H9 (cell line): ENCODE results near the gene CCDC186. TPM values are rescaled to one million over a fixed set of nuclear protein-coding genes. Genes with fewer than 3 reads are reported as not detected.
"Not testable (repeated sequence)": the region's sequence is repeated elsewhere in the genome, so short reads cannot be mapped to it uniquely, and the experiment has no call there.

Experiments used
- DNase-seq: peaks from one replicate; pipeline ENCODE4 v3.0.0-alpha.2; 2017
- H2AFZ ChIP-seq: one replicate; pipeline ENCODE4 v1.6.1; 2013; ENCODE audit warnings: mild to moderate bottlenecking, low read length, control low read depth, moderate library complexity
- H2AK5ac ChIP-seq: 2 replicates; pipeline ENCODE4 v1.6.1; 2013; ENCODE audit warnings: low read length, control low read depth, mixed read lengths; ENCODE audit not compliant: insufficient read length
- H2BK120ac ChIP-seq: one replicate; pipeline ENCODE4 v1.6.1; 2013; ENCODE audit warnings: low read depth, mild to moderate bottlenecking, low read length, control low read depth, inconsistent platforms; ENCODE audit not compliant: poor library complexity, severe bottlenecking
- H2BK12ac ChIP-seq: 2 replicates; pipeline ENCODE4 v1.6.1; 2013; ENCODE audit warnings: low read length, control low read depth, mixed read lengths, low read depth; ENCODE audit not compliant: insufficient read length
- H2BK15ac ChIP-seq: 2 replicates; pipeline ENCODE4 v1.6.1; 2013; ENCODE audit warnings: low read depth, low read length, control low read depth
- H2BK20ac ChIP-seq: one replicate; pipeline ENCODE4 v1.6.1; 2013; ENCODE audit warnings: low read depth, mild to moderate bottlenecking, low read length, control low read depth, inconsistent platforms; ENCODE audit not compliant: poor library complexity, severe bottlenecking
- H2BK5ac ChIP-seq: 2 replicates; pipeline ENCODE4 v1.6.1; 2013; ENCODE audit warnings: low read length, control low read depth, mixed read lengths; ENCODE audit not compliant: insufficient read length
- H3K14ac ChIP-seq: 2 replicates; pipeline ENCODE4 v1.6.1; 2013; ENCODE audit warnings: low read length, control low read depth; ENCODE audit not compliant: insufficient read depth
- H3K18ac ChIP-seq: 2 replicates; pipeline ENCODE4 v1.6.1; 2013; ENCODE audit warnings: low read depth, mild to moderate bottlenecking, mixed read lengths, low read length, control low read depth; ENCODE audit not compliant: insufficient read length
- H3K23ac ChIP-seq: 2 replicates; pipeline ENCODE4 v1.6.1; 2013; ENCODE audit warnings: low read length, control low read depth, mixed read lengths, low read depth; ENCODE audit not compliant: insufficient read length
- H3K23me2 ChIP-seq: 2 replicates; pipeline ENCODE4 v1.6.1; 2013; ENCODE audit warnings: low read depth, mild to moderate bottlenecking, mixed read lengths, low read length, control low read depth; ENCODE audit not compliant: insufficient read length, poor library complexity, severe bottlenecking
- H3K27ac ChIP-seq: 2 replicates; pipeline ENCODE4 v1.5.1; 2013; ENCODE audit warnings: low read length, control low read depth, mixed read lengths, low read depth; ENCODE audit not compliant: insufficient read length
- H3K27me3 ChIP-seq: 2 replicates; pipeline ENCODE4 v1.6.1; 2013; ENCODE audit warnings: low read length, control low read depth, inconsistent platforms; ENCODE audit not compliant: insufficient read depth
- H3K4ac ChIP-seq: 2 replicates; pipeline ENCODE4 v1.6.1; 2013; ENCODE audit warnings: low read depth, mild to moderate bottlenecking, control low read depth, inconsistent platforms, low read length, moderate library complexity
- H3K4me1 ChIP-seq: 2 replicates; pipeline ENCODE4 v1.6.1; 2013; ENCODE audit warnings: low read length, control low read depth, inconsistent platforms; ENCODE audit not compliant: insufficient read depth
- H3K4me2 ChIP-seq: 2 replicates; pipeline ENCODE4 v1.6.1; 2013; ENCODE audit warnings: low read length, control low read depth, mixed read lengths; ENCODE audit not compliant: insufficient read length, insufficient read depth
- H3K56ac ChIP-seq: 2 replicates; pipeline ENCODE4 v1.6.1; 2013; ENCODE audit warnings: low read depth, mild to moderate bottlenecking, mixed read lengths, low read length, control low read depth; ENCODE audit not compliant: insufficient read length
- H3K79me1 ChIP-seq: 2 replicates; pipeline ENCODE4 v1.6.1; 2013; ENCODE audit warnings: low read depth, mild to moderate bottlenecking, moderate library complexity, low read length, control low read depth, inconsistent platforms; ENCODE audit not compliant: insufficient read depth, poor library complexity, severe bottlenecking
- H3K79me2 ChIP-seq: 2 replicates; pipeline ENCODE4 v1.6.1; 2013; ENCODE audit warnings: low read length, control low read depth, inconsistent platforms; ENCODE audit not compliant: insufficient read depth
- H3K9ac ChIP-seq: 2 replicates; pipeline ENCODE4 v1.6.1; 2013; ENCODE audit warnings: low read length, control low read depth, mixed read lengths; ENCODE audit not compliant: insufficient read length; ENCODE audit errors: extremely low read depth
- H3K9me3 ChIP-seq: one replicate; pipeline ENCODE4 v1.6.1; 2013; ENCODE audit warnings: low read depth, low read length, inconsistent platforms; ENCODE audit not compliant: control insufficient read depth
- H3T11ph ChIP-seq: one replicate; pipeline ENCODE4 v1.6.1; 2013; ENCODE audit warnings: mild to moderate bottlenecking, low read length, control low read depth, inconsistent platforms
- H4K20me1 ChIP-seq: one replicate; pipeline ENCODE4 v1.6.1; 2013; ENCODE audit not compliant: control insufficient read depth, insufficient read length, insufficient read depth
- H4K5ac ChIP-seq: 2 replicates; pipeline ENCODE4 v1.6.1; 2013; ENCODE audit warnings: low read depth, mild to moderate bottlenecking, mixed read lengths, low read length, control low read depth; ENCODE audit not compliant: insufficient read length
- H4K8ac ChIP-seq: replicated peaks from 2 replicates; pipeline ENCODE4 v1.6.1; 2013; ENCODE audit warnings: low read length, control low read depth, mixed read lengths, low read depth; ENCODE audit not compliant: insufficient read length
- H4K91ac ChIP-seq: 2 replicates; pipeline ENCODE4 v1.6.1; 2013; ENCODE audit warnings: low read depth, mild to moderate bottlenecking, moderate library complexity, mixed read lengths, low read length, control low read depth; ENCODE audit not compliant: insufficient read length
- H3K27ac Mint-ChIP-seq, 3 experiments: 2 replicates in 2 of 3; 3 replicates in 1 of 3; pipeline ENCODE4 v1.8.0; 2020 to 2021; ENCODE audit warnings: mixed read lengths in 3 of 3, mild to moderate bottlenecking in 1 of 3, moderate library complexity in 1 of 3
- H3K27me3 Mint-ChIP-seq: 2 replicates; pipeline ENCODE4 v1.8.0; 2021; ENCODE audit warnings: low read depth, mild to moderate bottlenecking, moderate library complexity, mixed read lengths
- H3K36me3 Mint-ChIP-seq, 3 experiments: 2 replicates in 2 of 3; 3 replicates in 1 of 3; pipeline ENCODE4 v1.8.0; 2020 to 2021; ENCODE audit warnings: low read depth in 3 of 3, mixed read lengths in 3 of 3; ENCODE audit not compliant: insufficient read depth in 1 of 3
- H3K4me1 Mint-ChIP-seq, 2 experiments: 2 replicates each; pipeline ENCODE4 v1.8.0; 2020; ENCODE audit warnings: mixed read lengths in 2 of 2
- H3K4me3 Mint-ChIP-seq, 2 experiments: 2 replicates in 1 of 2; 3 replicates in 1 of 2; pipeline ENCODE4 v1.8.0; 2020 to 2021; ENCODE audit warnings: mild to moderate bottlenecking in 2 of 2, mixed read lengths in 2 of 2, moderate library complexity in 1 of 2
- H3K9me3 Mint-ChIP-seq, 2 experiments: 2 replicates in 1 of 2; 3 replicates in 1 of 2; pipeline ENCODE4 v1.8.0; 2020; ENCODE audit warnings: mild to moderate bottlenecking in 2 of 2, mixed read lengths in 2 of 2, moderate library complexity in 1 of 2
- CTCF ChIP-seq: fragments of 200-600 bp; sonication (generic); conservative IDR thresholded peaks from 3 replicates; pipeline ENCODE4 v1.8.0; 2021; ENCODE audit warnings: antibody characterized with exemption, mild to moderate bottlenecking
- WGBS: extraction: QIAGEN DNeasy Blood & Tissue Kit; methylation state at CpG from one replicate; pipeline ENCODE4 v1.1.7; 2013; ENCODE audit warnings: missing lambda C conversion rate, low lambda C conversion rate, mixed read lengths; ENCODE audit not compliant: insufficient read length; ENCODE audit errors: extremely low coverage; 5-methylcytosine and 5-hydroxymethylcytosine counted together
- total RNA-seq: library from RNA; stranded (reverse); gene quantifications from 2 replicates; pipeline ENCODE4 v1.2.1, GENCODE V29; 2021

Gene CCDC186
- total RNA-seq, 1 experiment from 2014 or later: 16.7 TPM

DNA sequence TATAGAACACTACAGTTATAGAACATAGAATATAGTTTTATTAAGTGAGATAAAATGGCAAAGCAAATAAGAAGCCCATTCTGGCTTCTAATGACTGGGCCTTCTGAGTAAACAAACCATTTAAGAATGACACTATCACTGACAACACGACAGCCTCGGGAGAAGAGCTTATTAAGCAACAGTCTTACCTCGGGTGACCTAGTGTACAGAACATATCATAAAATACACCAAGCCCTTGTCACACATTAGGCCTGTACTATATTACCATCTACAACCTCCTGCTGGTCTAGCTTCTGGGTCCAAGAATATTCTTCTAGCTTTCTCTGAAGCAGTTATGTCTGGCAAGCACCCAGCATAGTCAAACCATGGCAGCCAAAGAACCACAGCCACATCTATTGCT, 32.0 kb downstream of the CCDC186 start:
- H2BK120ac ChIP-seq: no peak overlapping the region
- no peak overlapping the region for H3K9ac ChIP-seq
- no peak overlapping the region for H3K18ac ChIP-seq
- Mint-ChIP-seq H3K27me3 (no peaks in the 10 kb centered on the region), H3K36me3 (peaks cover 5 to 24% (median 22%) of the 10 kb centered on the region in 3 experiments; a peak in 6 of 7 replicates), H3K4me1 (no peaks in the 10 kb centered on the region), H3K9me3 (no peaks in the 10 kb centered on the region), H3K27ac (no peak overlapping the region), H3K4me3 (no peak overlapping the region)
- H3K27ac ChIP-seq: no peak overlapping the region
- H2BK15ac ChIP-seq: no peak overlapping the region
- no peak overlapping the region for H2BK12ac ChIP-seq
- no peaks in the 10 kb centered on the region for H3K27me3 ChIP-seq
- H4K91ac ChIP-seq: no peak overlapping the region
- no peaks in the 10 kb centered on the region for H3K79me2 ChIP-seq
- no peak overlapping the region for H2BK20ac ChIP-seq
- H4K8ac ChIP-seq: no peak overlapping the region
- no peak overlapping the region for H3K4ac ChIP-seq
- H3K14ac ChIP-seq: no peak overlapping the region
- H3K23me2 ChIP-seq: no peaks in the 10 kb centered on the region
- no peaks in the 10 kb centered on the region for H3K79me1 ChIP-seq
- TF ChIP-seq CTCF: no peak
- H4K20me1 ChIP-seq: no peaks in the 10 kb centered on the region
- no peak overlapping the region for H3K4me2 ChIP-seq
- DNase-seq: no peak
- H4K5ac ChIP-seq: no peak overlapping the region
- no peaks in the 10 kb centered on the region for H3K4me1 ChIP-seq
- no peak overlapping the region for H2AFZ ChIP-seq
- no peak overlapping the region for H3T11ph ChIP-seq
- no peak overlapping the region for H2AK5ac ChIP-seq
- H3K56ac ChIP-seq: no peak overlapping the region
- no peak overlapping the region for H2BK5ac ChIP-seq
- H3K23ac ChIP-seq: no peak overlapping the region
- WGBS: no CpG with 5 or more reads among the region's 3 CpGs
- no peaks in the 10 kb centered on the region for H3K9me3 ChIP-seq

GRCh38 chr10:114140827-114141226, 33.2 kb downstream of the CCDC186 start:
- H3K36me3 Mint-ChIP-seq: peaks cover 5 to 30% (median 25%) of the 10 kb centered on the region in 3 experiments; a peak in 6 of 7 replicates
- not testable (repeated sequence) for H3K27me3 Mint-ChIP-seq, H3K4ac ChIP-seq, H3K4me1 Mint-ChIP-seq, H2AK5ac ChIP-seq, H2BK15ac ChIP-seq, H3K9me3 Mint-ChIP-seq, H4K8ac ChIP-seq, H2BK12ac ChIP-seq, H3K9ac ChIP-seq, H2AFZ ChIP-seq, H2BK20ac ChIP-seq, H3K56ac ChIP-seq, H4K20me1 ChIP-seq, H3K4me3 Mint-ChIP-seq, H3K14ac ChIP-seq, H3K23ac ChIP-seq, H3K27me3 ChIP-seq, H4K91ac ChIP-seq, H2BK120ac ChIP-seq, H3T11ph ChIP-seq, H3K4me2 ChIP-seq, H3K79me2 ChIP-seq, H3K9me3 ChIP-seq, H3K79me1 ChIP-seq, H3K23me2 ChIP-seq, H4K5ac ChIP-seq, H3K18ac ChIP-seq, H3K27ac ChIP-seq, DNase-seq, H3K4me1 ChIP-seq, H2BK5ac ChIP-seq, H3K27ac Mint-ChIP-seq
- no CpG with 5 or more reads among the region's 2 CpGs for WGBS
